OCI-LY7 (cell line): Measurements from ENCODE around the gene GALNT17. TPM values are rescaled to one million over a fixed set of nuclear protein-coding genes. Genes with fewer than 3 reads are reported as not detected.

Source experiments
- BruUV-seq: library from RNA; stranded (reverse); fragments of 400-500 nt; replicated peaks from 2 replicates; lab custom pipeline; 2021; lab: Mats Ljungman, UMichigan
- CTCF ChIA-PET: fragments of 300-600 bp; sonication (Branson Sonifier 250); formaldehyde crosslinking; loops from one replicate; lab custom pipeline; 2022; ENCODE audit warnings: antibody characterized with exemption; ENCODE audit not compliant: unreplicated experiment; lab: Charles Lee
- POLR2A ChIA-PET: fragments of 300-600 bp; sonication (Branson Sonifier 250); formaldehyde crosslinking; loops from one replicate; lab custom pipeline; 2022; ENCODE audit warnings: antibody characterized with exemption; lab: Charles Lee
- DNase-seq: peaks from one replicate; pipeline ENCODE4 v3.0.0-alpha.2; 2015; ENCODE audit warnings: low spot score
- H2AFZ ChIP-seq: fragments of 200-600 bp; sonication (generic), shearing (Covaris generic); 2 replicates; pipeline ENCODE4 v1.6.1; 2014; ENCODE audit warnings: mild to moderate bottlenecking, antibody characterized with exemption, low read length, moderate library complexity
- H3K27ac ChIP-seq: fragments of 200-600 bp; sonication (generic); 2 replicates; pipeline ENCODE4 v1.5.1; 2014; ENCODE audit warnings: mixed run types, low read depth, mild to moderate bottlenecking, moderate library complexity, low read length, inconsistent platforms; ENCODE audit not compliant: poor library complexity, severe bottlenecking
- H3K36me3 ChIP-seq: fragments of 200-600 bp; sonication (generic); 2 replicates; pipeline ENCODE4 v1.6.1; 2014; ENCODE audit warnings: mild to moderate bottlenecking, antibody characterized with exemption, low read length, moderate library complexity, mixed read lengths; ENCODE audit not compliant: insufficient read depth
- H3K4me1 ChIP-seq: fragments of 200-600 bp; sonication (generic); 2 replicates; pipeline ENCODE4 v1.5.1; 2014; ENCODE audit warnings: mild to moderate bottlenecking, low read length; ENCODE audit not compliant: insufficient read depth, poor library complexity, severe bottlenecking
- H3K4me2 ChIP-seq: fragments of 200-600 bp; sonication (generic); 2 replicates; pipeline ENCODE4 v1.6.1; 2014; ENCODE audit warnings: mild to moderate bottlenecking, low read length
- H3K4me3 ChIP-seq: fragments of 200-600 bp; sonication (generic); 2 replicates; pipeline ENCODE4 v1.5.1; 2014; ENCODE audit warnings: mild to moderate bottlenecking, low read depth, low read length; ENCODE audit not compliant: poor library complexity, severe bottlenecking
- H3K79me2 ChIP-seq: fragments of 200-600 bp; sonication (generic); 2 replicates; pipeline ENCODE4 v1.6.1; 2016; ENCODE audit warnings: low read depth, mild to moderate bottlenecking, low read length, moderate library complexity, mixed read lengths; ENCODE audit not compliant: insufficient read depth
- H3K9me2 ChIP-seq: fragments of 200-600 bp; sonication (generic); 2 replicates; pipeline ENCODE4 v1.6.1; 2016; ENCODE audit warnings: mild to moderate bottlenecking, low read length, mixed read lengths; ENCODE audit not compliant: insufficient read depth
- H3K9me3 ChIP-seq: fragments of 200-600 bp; sonication (generic); 2 replicates; pipeline ENCODE4 v1.6.1; 2014; ENCODE audit warnings: mild to moderate bottlenecking, mixed run types, low read length, mixed read lengths
- H4K20me1 ChIP-seq: fragments of 200-600 bp; sonication (generic); 2 replicates; pipeline ENCODE4 v1.6.1; 2014; ENCODE audit warnings: mild to moderate bottlenecking, antibody characterized with exemption, low read length, moderate library complexity, mixed read lengths; ENCODE audit not compliant: insufficient read depth
- CTCF ChIP-seq: fragments of 200-600 bp; sonication (generic); conservative IDR thresholded peaks from 2 replicates; pipeline ENCODE4 v1.5.1; 2014; ENCODE audit warnings: mild to moderate bottlenecking, antibody characterized with exemption, low read length, moderate library complexity, mixed read lengths
- EZH2phosphoT487 ChIP-seq: fragments of 200-600 bp; sonication (generic); IDR thresholded peaks from 2 replicates; pipeline ENCODE4 v1.6.1; 2018; ENCODE audit warnings: low read depth, borderline replicate concordance, mild to moderate bottlenecking, mixed run types, antibody characterized with exemption, low read length, moderate library complexity, mixed read lengths
- intact Hi-C: fragments of 100-400 bp; cut with micrococcal nuclease; formaldehyde crosslinking; loops from one replicate; pipeline ENCODE4 v1.10.0; 2022; ENCODE audit not compliant: unreplicated experiment
- total RNA-seq, 2 experiments: library from RNA; depleted of rRNA in 1 of 2; stranded (reverse); fragments of >200 nt in 1 of 2; shearing (Covaris generic) in 1 of 2; gene quantifications; 2 replicates each; pipeline ENCODE4 v1.2.3, GENCODE V29; 2014 to 2022

The GALNT17 gene
- total RNA-seq, 2 experiments from 2014 or later: not detected

GRCh38 chr7:71721742-71722141 is 589.8 kb downstream of the GALNT17 start:
- intact Hi-C loops: no loop called here
- Histone ChIP-seq H3K79me2 (no peaks in the 10 kb centered on the region), H3K36me3 (no peaks in the 10 kb centered on the region), H3K4me3 (no peak overlapping the region), H3K4me1 (no peaks in the 10 kb centered on the region), H3K9me3 (no peaks in the 10 kb centered on the region), H4K20me1 (no peaks in the 10 kb centered on the region), H2AFZ (no peak overlapping the region), H3K4me2 (no peak overlapping the region), H3K27ac (no peak overlapping the region), H3K9me2 (no peaks in the 10 kb centered on the region)
- DNase-seq: no peak
- ChIA-PET POLR2A (no interaction called here), CTCF (no interaction called here)
- no peak for TF ChIP-seq EZH2phosphoT487
- TF ChIP-seq CTCF: no peak
- BruUV-seq: no TSS peak

GRCh38 chr7:71723859-71724258 is 591.9 kb downstream of the GALNT17 start:
- CTCF ChIA-PET: interaction anchor here (0.8 kb wide), 1 partner anchor 9 kb away, joined by 3 read pairs; no protein-coding TSS in a partner anchor

More at GRCh38 chr7:71723859-71724258, 591.9 kb downstream of the GALNT17 start:
- no peaks in the 10 kb centered on the region for H4K20me1 ChIP-seq
- H3K4me3 ChIP-seq: no peak overlapping the region
- POLR2A ChIA-PET: no interaction called here
- H3K79me2 ChIP-seq: no peaks in the 10 kb centered on the region
- DNase-seq: no peak
- no peak overlapping the region for H2AFZ ChIP-seq
- H3K27ac ChIP-seq: no peak overlapping the region
- H3K4me1 ChIP-seq: no peaks in the 10 kb centered on the region
- no peak overlapping the region for H3K4me2 ChIP-seq
- intact Hi-C loops: no loop called here
- H3K36me3 ChIP-seq: no peaks in the 10 kb centered on the region
- TF ChIP-seq EZH2phosphoT487 (no peak), CTCF (no peak)
- H3K9me2 ChIP-seq: no peaks in the 10 kb centered on the region
- H3K9me3 ChIP-seq: no peaks in the 10 kb centered on the region
- no TSS peak for BruUV-seq
